WERI-Rb-1 (cell line): ENCODE data around the gene GATA3.
"Not testable (repeated sequence)": the region's sequence is repeated elsewhere in the genome, so short reads cannot be mapped to it uniquely, and the experiment has no call there.

Experiments used
- DNase-seq: peaks from one replicate; pipeline ENCODE4 v3.0.0-alpha.2; 2020
- H3K27ac ChIP-seq: fragments of 250-450 bp; sonication (Bioruptor Pico); 2 replicates; pipeline ENCODE4 v1.5.1; 2020; ENCODE audit warnings: mild to moderate bottlenecking, moderate library complexity
- H3K27me3 ChIP-seq: fragments of 250-450 bp; sonication (Bioruptor Pico); 2 replicates; pipeline ENCODE4 v1.5.1; 2021; ENCODE audit warnings: mild to moderate bottlenecking, low read depth, moderate library complexity; ENCODE audit not compliant: insufficient read depth, severe bottlenecking
- H3K36me3 ChIP-seq: fragments of 250-450 bp; sonication (Bioruptor Pico); 2 replicates; pipeline ENCODE4 v1.5.1; 2020; ENCODE audit warnings: mild to moderate bottlenecking, moderate library complexity
- H3K4me3 ChIP-seq: 2 replicates; pipeline ENCODE4 v1.5.1; 2011; ENCODE audit warnings: low read depth, mild to moderate bottlenecking, control low read depth, low read length
- H3K9me3 ChIP-seq: fragments of 250-450 bp; sonication (Bioruptor Pico); 2 replicates; pipeline ENCODE4 v1.5.1; 2021; ENCODE audit warnings: mild to moderate bottlenecking, moderate library complexity; ENCODE audit not compliant: severe bottlenecking
- CTCF ChIP-seq: IDR thresholded peaks from 2 replicates; pipeline ENCODE4 v1.5.1; 2011; ENCODE audit warnings: low read depth, mild to moderate bottlenecking, control low read depth, inconsistent platforms, low read length

GATA3 gene

GRCh38 chr10:8014649-8015048, 39.8 kb upstream of the GATA3 start:
- Histone ChIP-seq H3K9me3 (no peaks in the 10 kb centered on the region), H3K36me3 (no peaks in the 10 kb centered on the region; the same call in 1 of the 2 replicates), H3K4me3 (no peak overlapping the region), H3K27me3 (no peaks in the 10 kb centered on the region), H3K27ac (no peak overlapping the region)
- no peak for DNase-seq
- no peak for TF ChIP-seq CTCF

- Histone ChIP-seq H3K27ac (no peak overlapping the region), H3K4me3 (no peak overlapping the region), H3K9me3 (no peaks in the 10 kb centered on the region), H3K36me3 (no peaks in the 10 kb centered on the region), H3K27me3 (no peaks in the 10 kb centered on the region)
- no peak for TF ChIP-seq CTCF
- no peak for DNase-seq
These were observed 37.2 kb upstream of the GATA3 start for GRCh38 chr10:8017277-8017676.

- no peak for DNase-seq
- H3K27ac ChIP-seq: no peak overlapping the region
- peaks cover 2% of the 10 kb centered on the region for H3K27me3 ChIP-seq
- H3K9me3 ChIP-seq: no peaks in the 10 kb centered on the region
- no peak overlapping the region for H3K4me3 ChIP-seq
- TF ChIP-seq CTCF: no peak
- H3K36me3 ChIP-seq: no peaks in the 10 kb centered on the region
These were observed 31.2 kb upstream of the GATA3 start for GRCh38 chr10:8023321-8023720.

GRCh38 chr10:8023851-8024250, 30.6 kb upstream of the GATA3 start:
- no peak overlapping the region for H3K4me3 ChIP-seq
- no peak overlapping the region for H3K27ac ChIP-seq

GRCh38 chr10:8026349-8027259, 27.9 kb upstream of the GATA3 start:
- Histone ChIP-seq H3K36me3 (no peaks in the 10 kb centered on the region), H3K27ac (no peak overlapping the region), H3K27me3 (peaks cover 7% of the 10 kb centered on the region), H3K9me3 (no peaks in the 10 kb centered on the region), H3K4me3 (no peak overlapping the region)
- DNase-seq: no peak
- no peak for TF ChIP-seq CTCF

More at GRCh38 chr10:8023851-8024250, 30.6 kb upstream of the GATA3 start:
- DNase-seq: no peak
- peaks cover 2% of the 10 kb centered on the region for H3K27me3 ChIP-seq
- no peaks in the 10 kb centered on the region for H3K9me3 ChIP-seq
- TF ChIP-seq CTCF: no peak
- no peaks in the 10 kb centered on the region for H3K36me3 ChIP-seq

GRCh38 chr10:8031211-8031610, 23.3 kb upstream of the GATA3 start:
- H3K9me3 ChIP-seq, H3K36me3 ChIP-seq, H3K4me3 ChIP-seq, H3K27ac ChIP-seq, DNase-seq: not testable (repeated sequence)
- H3K27me3 ChIP-seq: peaks cover 18% of the 10 kb centered on the region
